Neutrophil (primary cell): Measurements from ENCODE around the gene CCDC78.
A peak's percentile ranks its signal among the peaks of the same experiment; 100 is the strongest.

Experiments used
- H3K27ac ChIP-seq: fragments of 200-600 bp; sonication (generic); 2 replicates; pipeline ENCODE4 v1.5.1; 2016; ENCODE audit warnings: mild to moderate bottlenecking, moderate library complexity
- H3K27me3 ChIP-seq: fragments of 200-600 bp; sonication (generic); 2 replicates; pipeline ENCODE4 v1.6.0; 2016; ENCODE audit warnings: mild to moderate bottlenecking
- H3K36me3 ChIP-seq: fragments of 200-600 bp; sonication (generic); 2 replicates; pipeline ENCODE4 v1.5.1; 2017
- H3K4me1 ChIP-seq, 2 experiments: fragments of 200-600 bp in 1 of 2; sonication (generic) in 1 of 2; 1 replicate in 1 of 2; 2 replicates in 1 of 2; pipeline versions ENCODE4 v1.5.1 to v1.6.1; 2013 to 2016; ENCODE audit warnings: low read depth in 1 of 2, low read length in 1 of 2, mild to moderate bottlenecking in 1 of 2, moderate library complexity in 1 of 2; ENCODE audit not compliant: control insufficient read depth in 1 of 2, insufficient read depth in 1 of 2
- H3K4me3 ChIP-seq, 2 experiments: fragments of 200-600 bp in 1 of 2; sonication (generic) in 1 of 2; 1 replicate in 1 of 2; 2 replicates in 1 of 2; pipeline ENCODE4 v1.5.1; 2013 to 2016; ENCODE audit warnings: low read depth in 1 of 2, low read length in 1 of 2, mild to moderate bottlenecking in 1 of 2, moderate library complexity in 1 of 2
- H3K9me3 ChIP-seq: fragments of 200-600 bp; sonication (generic); 2 replicates; pipeline ENCODE4 v1.5.1; 2016
- CTCF ChIP-seq: fragments of 200-600 bp; sonication (generic); IDR thresholded peaks from 2 replicates; pipeline ENCODE4 v1.5.1; 2016; ENCODE audit warnings: antibody characterized with exemption

Gene CCDC78

GRCh38 chr16:724188-725040 is 1.8 kb downstream of the CCDC78 start:
- TF ChIP-seq CTCF: no peak
- Histone ChIP-seq H3K27ac (no peak overlapping the region), H3K9me3 (no peaks in the 10 kb centered on the region), H3K4me1 (peaks cover 27 to 48% of the 10 kb centered on the region in 2 experiments), H3K27me3 (peaks cover 68% of the 10 kb centered on the region), H3K4me3 (no peak overlapping the region), H3K36me3 (no peaks in the 10 kb centered on the region)

GRCh38 chr16:723695-724094 is 2.5 kb downstream of the CCDC78 start:
- Histone ChIP-seq H3K4me3 (no peak overlapping the region), H3K27ac (no peak overlapping the region), H3K36me3 (no peaks in the 10 kb centered on the region), H3K4me1 (peaks cover 27 to 46% of the 10 kb centered on the region in 2 experiments), H3K27me3 (peaks cover 68% of the 10 kb centered on the region), H3K9me3 (no peaks in the 10 kb centered on the region)
- TF ChIP-seq CTCF: no peak

GRCh38 chr16:722835-723633 is 3.2 kb downstream of the CCDC78 start:
- TF ChIP-seq CTCF: no peak
- H3K27me3 ChIP-seq: peaks cover 68% of the 10 kb centered on the region
- H3K36me3 ChIP-seq: no peaks in the 10 kb centered on the region
- H3K4me1 ChIP-seq: peaks cover 27 to 40% of the 10 kb centered on the region in 2 experiments
- no peak overlapping the region for H3K27ac ChIP-seq
- no peaks in the 10 kb centered on the region for H3K9me3 ChIP-seq
- no peak overlapping the region for H3K4me3 ChIP-seq

- no peaks in the 10 kb centered on the region for H3K36me3 ChIP-seq
- H3K27ac ChIP-seq: peak overlapping the region; percentile 69
- TF ChIP-seq CTCF: no peak
- peaks cover 68% of the 10 kb centered on the region for H3K27me3 ChIP-seq
- H3K4me3 ChIP-seq: peak overlapping the region; percentile 76 to 78
- no peaks in the 10 kb centered on the region for H3K9me3 ChIP-seq
- peaks cover 19 to 29% of the 10 kb centered on the region in 2 experiments for H3K4me1 ChIP-seq
Measured at GRCh38 chr16:721765-722540, 4.3 kb downstream of the CCDC78 start.
